Stimulated activated CD4-positive, alpha-beta T cell treated with anti-CD3 and anti-CD28 coated beads, Interleukin-1b, Interleukin-23, amount 100 ng/mL, for 24 hours (primary cell): Measurements from ENCODE around the gene DIO3.

ENCODE experiments used
- DNase-seq, 4 experiments: peaks; one replicate each; pipeline ENCODE4 v3.0.0-alpha.2; 2020; ENCODE audit warnings: low read depth in 4 of 4, low spot score in 1 of 4

Gene DIO3

DNA sequence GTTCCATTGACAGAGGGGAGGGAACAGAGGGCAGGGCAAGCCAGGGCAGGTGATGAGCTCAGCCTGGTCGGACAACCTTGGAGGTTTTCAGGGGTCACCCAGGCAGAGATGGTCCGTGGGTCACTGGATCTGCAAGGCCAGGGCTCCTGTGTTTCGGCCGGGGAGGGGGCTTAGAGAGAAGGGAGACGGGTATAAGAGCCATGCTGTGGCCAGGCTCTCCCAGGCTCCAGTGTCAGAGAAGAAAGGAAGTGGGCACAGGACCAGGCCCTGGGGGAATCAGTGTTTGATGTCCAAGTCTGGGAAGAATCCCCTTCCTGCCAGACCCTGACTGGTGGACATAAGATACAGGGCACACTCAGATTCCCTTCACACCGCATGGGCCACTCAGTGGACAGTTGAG, 36.9 kb downstream of the DIO3 start:
- DNase-seq, result no peak

GRCh38 chr14:101598571-101599233, 37.4 kb downstream of the DIO3 start:
- DNase-seq, result no peak

GRCh38 chr14:101599234-101599885, 38.1 kb downstream of the DIO3 start:
- no peak for DNase-seq

- no peak for DNase-seq
Measured at GRCh38 chr14:101600336-101600890, 39.1 kb downstream of the DIO3 start.

DNA sequence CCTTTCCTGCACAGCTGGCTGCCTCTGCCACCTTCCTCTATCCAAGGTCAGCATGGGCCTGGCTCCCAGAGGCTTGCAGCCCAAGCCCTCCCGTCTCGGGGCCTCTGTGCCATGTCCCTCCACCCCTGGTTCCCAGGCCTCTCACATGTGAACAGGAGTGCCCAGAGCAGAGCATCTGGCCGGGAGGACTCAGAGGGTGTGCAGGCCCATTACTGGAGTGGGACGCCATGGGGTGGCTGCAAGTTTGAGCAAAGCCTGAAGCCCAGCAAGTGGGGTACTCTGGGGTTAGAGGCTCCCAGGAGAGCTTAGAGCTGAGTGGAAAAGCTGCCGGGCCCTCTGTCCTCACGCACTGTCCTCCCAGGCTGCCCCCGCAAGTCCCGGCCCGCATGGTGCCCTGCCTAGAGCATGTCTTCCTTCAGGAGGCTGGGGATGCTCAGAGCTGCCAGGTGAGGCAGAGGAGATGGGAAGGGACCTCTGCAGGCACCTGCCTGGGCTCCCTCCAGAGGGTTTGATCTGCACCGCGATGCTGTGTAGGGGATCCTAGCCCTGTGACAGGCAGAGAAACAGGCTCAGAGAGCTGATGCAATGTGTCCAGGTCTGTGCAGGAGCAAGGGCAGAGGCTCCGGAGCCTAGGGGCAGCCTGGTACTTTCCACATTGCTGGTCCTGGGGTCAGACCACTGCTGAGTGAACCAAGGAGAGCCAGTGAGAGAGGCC, 39.8 kb downstream of the DIO3 start:
- DNase-seq, result no peak

GRCh38 chr14:101601606-101602465, 40.5 kb downstream of the DIO3 start:
- no peak for DNase-seq

- DNase-seq, result no peak
Measured at GRCh38 chr14:101602466-101602840, 41.2 kb downstream of the DIO3 start.

DNA sequence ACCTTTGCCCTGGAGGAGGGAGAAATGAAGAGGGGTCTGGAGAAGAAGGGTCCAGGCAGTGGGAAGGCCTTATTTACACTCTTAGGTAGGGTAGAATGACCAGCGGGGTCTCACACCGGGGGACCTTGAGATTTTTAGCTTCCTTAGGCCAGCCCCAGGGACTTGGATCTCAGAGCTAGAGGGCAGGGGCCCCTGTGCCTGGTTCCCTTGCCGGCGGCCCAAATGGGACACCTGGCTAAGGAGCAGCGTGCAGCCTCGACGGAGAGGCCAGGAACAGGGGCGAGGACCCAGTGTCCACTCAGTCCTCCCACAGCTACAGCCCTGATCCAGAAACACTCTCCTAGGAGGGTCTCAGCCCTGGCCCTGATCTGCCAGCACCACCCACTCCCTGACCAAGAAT, 41.8 kb downstream of the DIO3 start:
- DNase-seq, result no peak

DNA sequence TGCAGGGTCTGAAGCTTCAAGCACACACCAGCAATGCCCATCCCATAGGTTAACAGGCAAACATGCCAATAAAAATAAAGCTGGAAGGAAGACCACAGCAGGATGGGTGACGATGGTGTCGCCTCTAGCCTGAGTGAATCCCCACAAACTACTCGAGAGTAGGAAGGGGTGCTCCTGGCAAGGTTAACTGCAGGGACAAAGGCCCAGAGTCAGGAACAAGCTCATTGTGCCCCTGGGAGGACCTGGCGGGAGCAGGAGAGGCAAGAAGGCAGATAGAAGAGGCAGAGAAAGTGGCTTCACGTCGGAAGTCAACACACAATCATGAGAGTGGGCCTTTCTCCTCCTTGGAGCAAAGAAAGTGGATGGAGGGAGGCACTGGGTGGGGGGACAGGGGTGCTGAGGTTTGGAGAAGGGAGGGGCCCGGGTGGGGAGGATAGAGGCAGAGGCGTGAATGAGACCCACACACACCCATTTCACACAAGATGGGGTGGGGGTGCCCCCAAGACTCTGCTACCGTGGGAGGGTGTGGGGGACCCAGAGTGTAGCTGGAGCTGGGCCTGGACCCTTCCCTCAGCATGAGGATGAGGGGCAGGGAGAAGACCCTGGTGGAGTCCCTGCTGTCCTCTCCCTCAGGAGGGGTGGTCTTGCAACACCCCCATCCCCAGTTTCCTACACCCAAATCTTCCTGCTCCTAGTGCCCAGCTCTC, 43.1 kb downstream of the DIO3 start:
- DNase-seq, result no peak

DNA sequence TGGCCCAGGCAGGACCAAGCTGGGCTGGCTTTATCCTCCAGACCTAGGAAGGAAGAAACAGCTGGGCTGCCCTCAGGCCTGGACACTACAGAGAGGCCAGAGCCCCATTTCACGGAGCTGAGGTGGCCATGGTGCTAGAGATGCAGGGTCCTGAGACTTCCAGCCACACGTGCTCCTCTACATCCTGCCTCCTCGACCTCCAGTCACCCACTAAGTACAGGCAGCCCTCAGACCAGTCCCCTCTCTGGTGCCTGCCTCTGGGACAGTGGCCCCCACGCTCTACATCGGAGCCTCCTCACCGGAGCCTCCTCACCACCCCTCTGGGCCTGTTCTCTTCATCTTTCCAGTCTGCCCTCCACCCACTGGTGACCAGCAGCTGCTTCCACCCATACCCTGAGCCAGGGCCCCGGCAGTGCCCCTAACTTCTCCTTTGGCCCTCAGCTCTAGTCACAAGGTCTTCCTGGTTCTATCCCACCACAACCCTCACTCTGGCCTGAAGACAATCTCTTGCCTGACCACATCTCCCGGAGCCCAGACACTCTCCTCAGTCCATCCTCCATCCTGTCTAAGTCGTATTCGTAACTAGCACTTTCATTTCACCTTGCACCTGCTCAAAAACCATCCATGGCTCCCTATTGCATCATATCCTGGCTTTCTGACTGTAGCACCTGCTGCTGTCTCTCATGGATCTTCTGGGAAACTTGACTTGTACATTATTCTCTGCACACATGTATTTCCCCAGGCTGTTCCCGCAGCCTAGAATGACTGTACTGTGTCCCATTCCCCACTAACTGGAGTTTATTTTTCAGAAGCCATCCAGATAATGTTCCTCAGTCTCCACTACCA, 43.9 kb downstream of the DIO3 start:
- DNase-seq, result no peak

DNA sequence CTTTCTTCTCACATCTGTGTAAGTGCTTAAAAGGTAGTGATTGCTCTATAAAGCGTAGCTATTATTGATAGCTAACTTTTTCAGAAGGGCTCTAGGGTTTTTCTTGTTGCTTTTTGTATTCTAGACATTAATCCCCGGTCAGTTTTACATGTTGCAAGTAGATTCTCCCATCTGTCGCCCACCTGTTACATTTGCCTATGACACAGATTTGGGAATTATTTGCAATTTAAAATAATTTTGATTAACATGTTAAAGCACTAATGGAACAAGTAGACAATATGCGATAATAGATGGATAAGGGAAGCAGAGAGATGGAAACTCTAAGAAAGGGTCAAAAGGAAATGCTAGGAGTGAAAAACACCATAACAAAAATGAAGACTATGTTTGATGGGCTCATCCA, 44.5 kb downstream of the DIO3 start:
- no peak for DNase-seq
